Calu3 (cell line): ENCODE measurements around the gene ETV5. TPM values are rescaled to one million over a fixed set of nuclear protein-coding genes. Genes with fewer than 3 reads are reported as not detected.

Experiments
- BruUV-seq: library from RNA; stranded (reverse); fragments of 400-500 nt; replicated peaks from 2 replicates; lab custom pipeline; 2021; lab: Mats Ljungman, UMichigan
- CTCF ChIA-PET: fragments of 300-600 bp; sonication (Branson Sonifier 250); formaldehyde crosslinking; loops from one replicate; lab custom pipeline; 2022; ENCODE audit warnings: antibody characterized with exemption; lab: Charles Lee
- DNase-seq: peaks from one replicate; pipeline ENCODE4 v3.0.0; 2022
- H3K27ac Mint-ChIP-seq: one replicate; pipeline ENCODE4 v1.8.0; 2022; ENCODE audit warnings: mixed read lengths; ENCODE audit not compliant: unreplicated experiment
- H3K27me3 Mint-ChIP-seq: one replicate; pipeline ENCODE4 v1.8.0; 2022; ENCODE audit warnings: mixed read lengths; ENCODE audit not compliant: unreplicated experiment
- H3K36me3 Mint-ChIP-seq: one replicate; pipeline ENCODE4 v1.8.0; 2022; ENCODE audit warnings: mild to moderate bottlenecking, moderate library complexity, mixed read lengths; ENCODE audit not compliant: insufficient read depth, unreplicated experiment
- H3K4me1 Mint-ChIP-seq: one replicate; pipeline ENCODE4 v1.8.0; 2022; ENCODE audit warnings: mild to moderate bottlenecking, low read depth, mixed read lengths; ENCODE audit not compliant: unreplicated experiment
- H3K4me3 Mint-ChIP-seq: one replicate; pipeline ENCODE4 v1.8.0; 2022; ENCODE audit warnings: mild to moderate bottlenecking, low read depth, moderate library complexity, mixed read lengths; ENCODE audit not compliant: unreplicated experiment
- H3K9me3 Mint-ChIP-seq: one replicate; pipeline ENCODE4 v1.8.0; 2022; ENCODE audit warnings: low read depth, mixed read lengths; ENCODE audit not compliant: unreplicated experiment
- CTCF ChIP-seq: fragments of 200-600 bp; IDR thresholded peaks from one replicate; pipeline ENCODE4 v1.8.0; 2022; ENCODE audit warnings: antibody characterized with exemption; ENCODE audit not compliant: unreplicated experiment
- intact Hi-C: fragments of 100-400 bp; cut with micrococcal nuclease; formaldehyde crosslinking; loops from one replicate; pipeline ENCODE4 v1.10.0; 2022; ENCODE audit not compliant: unreplicated experiment
- total RNA-seq: library from RNA; stranded (reverse); gene quantifications from 2 replicates; pipeline ENCODE4 v1.2.3, GENCODE V29; 2022

Gene ETV5
- total RNA-seq, 1 experiment from 2014 or later, result 108 TPM

DNA sequence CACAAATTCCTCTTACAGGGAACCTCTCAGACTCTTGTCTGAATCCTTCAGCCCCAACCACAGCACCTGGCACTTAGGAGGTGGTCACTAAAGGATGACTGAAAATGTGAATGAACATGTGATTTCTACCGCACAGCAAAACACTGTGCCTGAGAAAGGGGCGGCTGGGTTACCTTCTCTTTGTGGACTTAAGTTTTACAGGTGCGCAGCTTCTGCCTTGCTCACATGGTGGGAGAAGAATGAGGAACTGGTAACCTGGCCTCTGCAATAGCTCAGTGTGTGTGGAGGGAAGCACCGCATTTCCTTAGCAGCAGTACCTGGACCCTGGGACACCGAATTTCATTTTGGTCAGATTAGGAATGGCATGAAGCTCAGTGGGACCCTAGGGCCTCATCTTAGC is 9.8 kb upstream of the ETV5 start:
- H3K27ac Mint-ChIP-seq, result no peak overlapping the region
- H3K4me1 Mint-ChIP-seq, result no peaks in the 10 kb centered on the region
- H3K9me3 Mint-ChIP-seq, result no peaks in the 10 kb centered on the region
- BruUV-seq, result no TSS peak
- CTCF ChIA-PET, result no interaction called here
- H3K27me3 Mint-ChIP-seq, result peaks cover 84% of the 10 kb centered on the region
- no peak overlapping the region for H3K4me3 Mint-ChIP-seq
- DNase-seq, result no peak
- intact Hi-C loops, result no loop called here
- no peak for TF ChIP-seq CTCF
- no peaks in the 10 kb centered on the region for H3K36me3 Mint-ChIP-seq

DNA sequence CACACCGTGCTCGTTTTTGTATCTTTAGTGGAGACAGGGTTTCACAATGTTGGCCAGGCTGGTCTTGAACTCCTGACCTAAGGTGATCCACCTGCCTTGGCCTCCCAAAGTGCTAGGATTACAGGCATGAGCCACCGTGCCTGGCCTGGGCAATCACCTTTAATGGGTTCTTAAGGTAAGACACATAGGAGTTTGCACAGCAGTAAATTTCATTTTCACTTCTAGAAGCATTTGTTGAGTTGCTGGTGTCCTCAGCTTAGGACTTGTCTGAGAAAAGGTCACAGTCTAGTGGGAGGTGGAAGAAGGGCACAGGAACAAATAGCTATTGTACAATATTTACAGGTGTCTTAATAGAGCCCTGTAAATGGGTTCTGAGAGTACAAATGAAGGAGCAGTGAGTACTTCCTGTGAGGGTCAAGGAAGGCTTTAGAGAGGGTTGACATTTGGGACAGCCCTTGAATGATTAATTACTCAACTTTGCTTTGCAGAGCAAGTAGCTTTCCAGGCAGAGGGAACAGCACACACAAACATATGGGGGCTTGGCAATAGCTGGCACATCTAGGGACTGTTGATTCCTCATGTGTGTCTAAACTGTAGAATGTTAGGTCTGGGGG is 8.7 kb upstream of the ETV5 start:
- no TSS peak for BruUV-seq
- no peak for TF ChIP-seq CTCF
- Mint-ChIP-seq H3K9me3 (no peaks in the 10 kb centered on the region), H3K27me3 (peaks cover 84% of the 10 kb centered on the region), H3K36me3 (no peaks in the 10 kb centered on the region), H3K4me1 (no peaks in the 10 kb centered on the region), H3K4me3 (no peak overlapping the region), H3K27ac (no peak overlapping the region)
- intact Hi-C loops, result no loop called here
- DNase-seq, result no peak
- CTCF ChIA-PET, result interaction anchor here (1.0 kb wide), 1 partner anchor 9 kb away, joined by 5 read pairs; the partner anchor contains the start of gene ETV5

GRCh38 chr3:186115239-186115996 is 6.5 kb upstream of the ETV5 start:
- Mint-ChIP-seq H3K4me1 (peaks cover 9% of the 10 kb centered on the region), H3K36me3 (peaks cover 1% of the 10 kb centered on the region), H3K4me3 (no peak overlapping the region), H3K27me3 (peaks cover 78% of the 10 kb centered on the region), H3K27ac (no peak overlapping the region), H3K9me3 (no peaks in the 10 kb centered on the region)
- DNase-seq, result no peak
- CTCF ChIA-PET, result interaction anchor here (0.6 to 1.4 kb wide), 3 partner anchors 18 to 79 kb away, joined by 3 read pairs; no protein-coding TSS in a partner anchor
- no peak for TF ChIP-seq CTCF
- no TSS peak for BruUV-seq
- intact Hi-C loops, result no loop called here

DNA sequence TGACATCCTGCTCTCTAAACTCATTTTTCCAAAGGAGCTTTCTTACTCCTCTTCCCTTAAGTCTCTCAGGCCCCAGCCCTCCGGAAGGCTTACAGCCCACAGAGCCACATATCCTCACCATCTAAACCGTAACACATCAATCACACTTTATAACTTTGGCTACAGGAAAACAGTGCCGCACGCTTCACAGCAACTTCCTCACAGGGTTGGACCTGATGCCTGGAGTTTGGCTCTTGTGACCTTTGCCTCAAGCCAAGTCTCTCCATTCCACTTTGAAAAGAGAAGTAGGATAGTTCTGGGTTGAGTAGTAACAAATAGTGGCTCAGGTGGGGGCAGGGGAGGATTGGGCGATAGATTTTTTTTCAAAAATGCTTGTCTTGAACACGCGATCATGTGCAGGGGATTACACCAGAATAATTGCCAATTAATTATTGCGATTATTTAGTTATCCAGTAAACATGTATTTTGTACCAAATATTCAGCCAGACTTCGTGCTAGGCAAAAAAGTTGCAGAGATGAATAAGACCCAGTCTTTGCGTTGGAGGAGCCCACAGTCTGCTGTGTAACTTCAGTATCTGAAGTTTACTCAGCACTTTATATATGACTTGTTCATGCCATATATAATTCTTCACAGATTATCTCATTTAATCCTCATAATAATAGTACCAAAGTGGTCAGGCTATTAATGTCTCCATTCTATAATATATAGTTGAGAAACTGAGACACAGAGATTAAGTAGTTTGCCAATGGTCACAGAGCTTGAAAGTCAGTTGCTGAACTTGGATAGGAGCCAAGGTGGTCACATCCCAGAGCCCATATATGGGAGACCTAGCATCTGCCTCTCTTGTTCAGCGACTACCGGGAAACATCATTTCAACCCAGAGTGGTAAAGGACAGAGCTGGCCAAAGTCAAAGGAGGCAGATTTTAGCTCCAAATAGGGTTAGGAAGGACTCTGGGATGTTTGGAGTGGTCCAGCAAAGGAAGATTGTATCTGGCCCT is 2.4 kb upstream of the ETV5 start:
- CTCF ChIA-PET, result interaction anchor here (0.6 to 1.8 kb wide), 2 partner anchors 42 to 107 kb away, joined by 3 to 4 read pairs; no protein-coding TSS in a partner anchor
- Mint-ChIP-seq H3K27ac (peak overlapping the region; percentile 85), H3K4me3 (peak overlapping the region; percentile 79)

More for the DNA sequence above, 2.4 kb upstream of the ETV5 start:
- peaks cover 14% of the 10 kb centered on the region for H3K4me1 Mint-ChIP-seq
- intact Hi-C loops, result no loop called here
- H3K27me3 Mint-ChIP-seq, result peaks cover 36% of the 10 kb centered on the region
- DNase-seq, result no peak
- TF ChIP-seq CTCF, result no peak
- peaks cover 42% of the 10 kb centered on the region for H3K36me3 Mint-ChIP-seq
- no TSS peak for BruUV-seq
- H3K9me3 Mint-ChIP-seq, result no peaks in the 10 kb centered on the region
